Stomach smooth muscle (tissue), 2 donors: ENCODE measurements around the gene ANO2.

ENCODE experiments used
- H3K27ac ChIP-seq: one replicate; pipeline ENCODE4 v1.7.0; 2013; ENCODE audit warnings: mild to moderate bottlenecking, low read length, inconsistent platforms
- H3K27me3 ChIP-seq, 2 donors: one replicate each; pipeline ENCODE4 v1.7.0; 2013; ENCODE audit warnings: low read length in 2 of 2; ENCODE audit not compliant: insufficient read depth in 2 of 2, control insufficient read depth in 1 of 2
- H3K36me3 ChIP-seq, 2 donors: one replicate each; pipeline ENCODE4 v1.7.0; 2013; ENCODE audit warnings: low read length in 2 of 2; ENCODE audit not compliant: control insufficient read depth in 2 of 2, insufficient read depth in 2 of 2
- H3K4me1 ChIP-seq: one replicate; pipeline ENCODE4 v1.7.0; 2013; ENCODE audit warnings: low read length; ENCODE audit not compliant: control insufficient read depth, insufficient read depth
- H3K4me3 ChIP-seq, 2 donors: one replicate each; pipeline ENCODE4 v1.7.0; 2013; ENCODE audit warnings: low read length in 2 of 2
- H3K9ac ChIP-seq, 2 donors: one replicate each; pipeline ENCODE4 v1.7.0; 2013; ENCODE audit warnings: low read length in 2 of 2, mild to moderate bottlenecking in 1 of 2
- H3K9me3 ChIP-seq, 2 donors: one replicate each; pipeline ENCODE4 v1.7.0; 2013; ENCODE audit warnings: low read length in 2 of 2; ENCODE audit not compliant: control insufficient read depth in 2 of 2
- donor health status: healthy.
- donor health status: Pancreatic carcinoma.

Gene ANO2

DNA sequence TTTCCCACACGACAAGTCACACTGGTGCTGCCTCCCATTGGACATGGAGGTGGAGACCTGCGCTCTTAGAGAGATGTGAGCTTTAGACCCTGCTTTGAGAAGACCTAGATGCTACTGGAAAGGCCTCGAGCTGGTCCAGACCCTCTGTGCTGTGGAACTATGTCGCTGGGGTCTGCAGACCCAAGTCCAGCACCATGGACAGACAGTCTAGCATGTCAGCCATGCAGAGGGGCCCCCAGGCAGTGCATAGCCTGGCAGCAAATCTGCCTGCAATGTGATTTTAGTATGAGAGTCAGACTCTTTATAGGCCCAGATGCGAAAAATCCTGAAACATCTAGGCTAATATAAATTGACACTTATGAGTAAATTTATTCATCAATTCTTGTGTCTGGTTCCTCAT, 371.7 kb downstream of the ANO2 start:
- Histone ChIP-seq H3K4me1 (peaks cover 16% of the 10 kb centered on the region), H3K4me3 (no peak overlapping the region), H3K9me3 (no peaks in the 10 kb centered on the region), H3K9ac (no peak overlapping the region), H3K27me3 (no peaks in the 10 kb centered on the region), H3K27ac (no peak overlapping the region), H3K36me3 (no peaks in the 10 kb centered on the region)

DNA sequence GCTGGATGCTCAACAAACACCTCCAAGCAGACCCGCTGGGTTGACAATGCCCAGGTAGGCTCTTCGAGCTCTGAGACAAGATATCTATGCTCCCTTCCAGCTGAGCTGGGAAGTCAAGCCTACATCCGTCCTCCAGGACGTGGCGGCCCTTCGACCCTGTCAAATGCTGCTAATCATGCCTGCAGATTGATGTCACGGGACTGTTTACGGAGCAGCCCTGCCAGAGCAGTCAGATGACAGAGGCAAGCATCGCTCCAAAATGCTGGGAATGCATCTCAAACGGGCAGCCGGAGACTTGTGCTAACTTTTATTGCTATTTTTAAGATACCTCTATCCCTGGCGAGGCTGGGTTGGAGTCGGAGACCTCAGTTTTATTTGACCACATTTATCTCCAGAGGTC, 373.9 kb downstream of the ANO2 start:
- Histone ChIP-seq H3K27me3 (peaks cover 0 to 3% of the 10 kb centered on the region in 2 donors), H3K9me3 (no peaks in the 10 kb centered on the region), H3K4me1 (peaks cover 3% of the 10 kb centered on the region), H3K27ac (no peak overlapping the region), H3K9ac (no peak overlapping the region), H3K36me3 (no peaks in the 10 kb centered on the region), H3K4me3 (no peak overlapping the region)

DNA sequence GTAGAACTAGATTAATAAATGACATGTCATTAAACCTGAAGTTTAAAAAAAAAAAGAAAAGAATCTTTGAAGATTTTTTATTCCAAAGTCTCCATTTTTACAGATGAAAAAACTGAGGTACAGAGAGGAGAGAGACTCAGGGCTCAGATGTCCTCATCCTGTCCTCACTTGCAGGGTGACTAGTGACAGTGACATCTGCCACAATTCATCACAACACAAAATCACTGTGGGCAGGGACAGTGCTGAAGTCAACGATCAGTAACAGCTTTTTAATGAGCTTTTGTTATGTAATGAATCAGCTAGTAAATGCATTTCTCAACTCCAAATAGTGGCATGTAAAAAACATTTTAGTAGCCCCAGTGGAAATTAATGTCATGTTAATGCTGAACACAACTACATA, 374.6 kb downstream of the ANO2 start:
- Histone ChIP-seq H3K27me3 (peaks cover 0 to 7% of the 10 kb centered on the region in 2 donors), H3K27ac (no peak overlapping the region), H3K4me1 (peaks cover 2% of the 10 kb centered on the region), H3K4me3 (no peak overlapping the region), H3K9ac (no peak overlapping the region), H3K9me3 (no peaks in the 10 kb centered on the region), H3K36me3 (no peaks in the 10 kb centered on the region)

GRCh38 chr12:5568325-5568981, 376.6 kb downstream of the ANO2 start:
- H3K36me3 ChIP-seq = no peaks in the 10 kb centered on the region
- H3K4me1 ChIP-seq = peaks cover 2% of the 10 kb centered on the region
- peaks cover 3 to 8% of the 10 kb centered on the region in 2 donors for H3K27me3 ChIP-seq
- no peak overlapping the region for H3K9ac ChIP-seq
- H3K4me3 ChIP-seq = no peak overlapping the region
- no peak overlapping the region for H3K27ac ChIP-seq
- H3K9me3 ChIP-seq = no peaks in the 10 kb centered on the region

GRCh38 chr12:5567016-5567725, 377.9 kb downstream of the ANO2 start:
- Histone ChIP-seq H3K27ac (no peak overlapping the region), H3K27me3 (peaks cover 3 to 8% of the 10 kb centered on the region in 2 donors), H3K9me3 (no peaks in the 10 kb centered on the region), H3K9ac (no peak overlapping the region), H3K4me3 (no peak overlapping the region), H3K36me3 (no peaks in the 10 kb centered on the region), H3K4me1 (peaks cover 2% of the 10 kb centered on the region)

- H3K9me3 ChIP-seq = no peaks in the 10 kb centered on the region
- no peak overlapping the region for H3K4me3 ChIP-seq
- no peak overlapping the region for H3K27ac ChIP-seq
- H3K27me3 ChIP-seq = peaks cover 3 to 8% of the 10 kb centered on the region in 2 donors
- no peak overlapping the region for H3K9ac ChIP-seq
- H3K36me3 ChIP-seq = no peaks in the 10 kb centered on the region
- H3K4me1 ChIP-seq = peaks cover 2% of the 10 kb centered on the region
Measured at GRCh38 chr12:5565933-5566599, 379.0 kb downstream of the ANO2 start.

DNA sequence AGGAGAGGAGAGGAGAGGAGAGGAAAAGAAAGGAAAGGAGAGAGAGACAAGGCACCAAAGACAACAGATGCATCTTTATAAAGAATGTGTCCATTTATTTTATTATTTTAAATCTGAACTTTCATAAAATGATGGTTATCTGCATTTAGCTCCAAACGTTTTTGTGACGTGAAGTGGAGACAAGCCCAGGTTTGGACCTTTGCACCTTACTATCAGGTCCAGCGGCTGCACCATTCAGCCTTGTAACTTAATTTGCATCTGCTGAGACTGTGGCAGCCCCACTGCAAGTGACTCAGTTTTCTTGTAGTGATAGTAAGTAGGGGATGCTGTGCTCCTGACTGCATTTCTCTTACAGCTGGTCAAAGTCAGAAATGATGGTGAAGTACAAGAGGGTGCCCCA, 382.5 kb downstream of the ANO2 start:
- Histone ChIP-seq H3K9ac (no peak overlapping the region), H3K36me3 (no peaks in the 10 kb centered on the region), H3K4me3 (no peak overlapping the region), H3K4me1 (peaks cover 2% of the 10 kb centered on the region), H3K27me3 (peaks cover 3 to 8% of the 10 kb centered on the region in 2 donors), H3K9me3 (no peaks in the 10 kb centered on the region), H3K27ac (no peak overlapping the region)

DNA sequence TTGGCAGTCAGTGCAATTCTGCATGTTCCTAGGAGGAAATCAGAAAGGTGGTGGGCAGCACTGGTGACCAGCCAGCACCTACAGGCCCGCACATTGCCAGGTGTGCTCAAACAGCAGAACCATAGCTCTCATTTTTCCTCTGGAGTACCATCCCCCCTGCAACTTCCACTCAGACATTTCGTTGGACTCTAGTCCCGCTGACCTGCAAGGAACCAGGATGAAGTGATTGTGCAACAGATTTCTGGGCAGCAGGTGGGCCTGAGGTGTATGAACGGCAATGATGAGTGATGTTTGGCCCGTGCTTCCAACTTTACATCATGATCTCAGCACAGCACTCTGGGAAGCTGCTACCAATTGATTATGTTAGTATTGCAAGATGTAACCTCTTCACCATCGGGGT, 383.2 kb downstream of the ANO2 start:
- peaks cover 3 to 8% of the 10 kb centered on the region in 2 donors for H3K27me3 ChIP-seq
- H3K36me3 ChIP-seq = no peaks in the 10 kb centered on the region
- no peak overlapping the region for H3K4me3 ChIP-seq
- H3K9me3 ChIP-seq = no peaks in the 10 kb centered on the region
- no peaks in the 10 kb centered on the region for H3K4me1 ChIP-seq
- H3K27ac ChIP-seq = no peak overlapping the region
- H3K9ac ChIP-seq = no peak overlapping the region

- Histone ChIP-seq H3K27ac (no peak overlapping the region), H3K27me3 (peaks cover 3 to 5% of the 10 kb centered on the region in 2 donors), H3K4me1 (no peaks in the 10 kb centered on the region), H3K4me3 (no peak overlapping the region), H3K36me3 (no peaks in the 10 kb centered on the region), H3K9me3 (no peaks in the 10 kb centered on the region), H3K9ac (no peak overlapping the region)
Measured at GRCh38 chr12:5561057-5561456, 384.0 kb downstream of the ANO2 start.

DNA sequence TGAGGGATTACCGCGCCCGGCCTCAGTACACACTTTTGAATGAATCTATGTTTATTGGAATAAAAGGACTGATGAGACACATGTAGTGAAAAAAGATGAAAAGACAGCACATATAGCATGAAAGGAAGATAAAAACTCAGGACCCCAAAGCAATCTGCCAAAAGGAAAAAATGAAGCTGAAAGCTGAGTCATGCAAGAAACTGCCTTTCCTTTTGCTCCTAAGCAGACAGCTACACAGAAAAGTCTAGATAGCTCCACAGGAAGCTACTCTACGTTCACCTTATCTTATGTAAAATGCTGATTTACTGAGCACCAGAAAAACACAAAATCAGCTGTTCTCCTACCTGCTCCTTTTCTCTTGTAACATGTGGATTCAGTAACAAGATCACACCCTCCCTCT, 384.8 kb downstream of the ANO2 start:
- peaks cover 0 to 3% of the 10 kb centered on the region in 2 donors for H3K27me3 ChIP-seq
- no peak overlapping the region for H3K9ac ChIP-seq
- H3K27ac ChIP-seq = no peak overlapping the region
- no peaks in the 10 kb centered on the region for H3K4me1 ChIP-seq
- no peaks in the 10 kb centered on the region for H3K36me3 ChIP-seq
- H3K4me3 ChIP-seq = no peak overlapping the region
- no peaks in the 10 kb centered on the region for H3K9me3 ChIP-seq

DNA sequence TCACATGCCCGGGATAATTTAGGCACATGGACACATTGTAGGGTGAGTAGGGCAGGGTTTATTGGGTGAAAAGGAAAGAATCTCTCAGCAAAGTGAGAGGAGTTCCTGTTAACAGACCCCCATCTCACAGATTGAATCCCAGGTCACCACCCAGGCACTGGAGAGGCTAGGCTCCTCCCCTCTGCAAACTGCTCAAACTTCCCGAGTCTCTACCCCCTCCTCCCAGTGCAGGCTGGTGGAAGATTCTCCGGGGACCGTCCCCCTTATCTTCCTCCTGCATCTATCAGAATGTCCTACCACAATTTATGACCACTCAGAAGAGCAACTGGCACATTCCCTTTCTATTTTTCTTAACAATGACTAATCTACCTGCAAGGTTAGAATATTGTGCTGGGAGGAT, 387.2 kb downstream of the ANO2 start:
- Histone ChIP-seq H3K9me3 (no peaks in the 10 kb centered on the region), H3K4me1 (no peaks in the 10 kb centered on the region)

More for the DNA sequence above, 387.2 kb downstream of the ANO2 start:
- H3K36me3 ChIP-seq = no peaks in the 10 kb centered on the region
- no peak overlapping the region for H3K4me3 ChIP-seq
- H3K9ac ChIP-seq = no peak overlapping the region
- no peak overlapping the region for H3K27ac ChIP-seq
- H3K27me3 ChIP-seq = no peaks in the 10 kb centered on the region
